Retina (tissue), 1 donor: Measurements from ENCODE around the gene ATG5.

Experiments used
- DNase-seq: peaks from one replicate; pipeline ENCODE4 v3.0.0-alpha.2; 2016

ATG5 gene

GRCh38 chr6:106215608-106216007, 110.0 kb downstream of the ATG5 start:
- no peak for DNase-seq

- DNase-seq = no peak
Observed at GRCh38 chr6:106214531-106214930, 111.0 kb downstream of the ATG5 start.

- no peak for DNase-seq
Observed at GRCh38 chr6:106213660-106214289, 111.8 kb downstream of the ATG5 start.

- DNase-seq = no peak
Observed at GRCh38 chr6:106212576-106212975, 113.0 kb downstream of the ATG5 start.

GRCh38 chr6:106206905-106207304, 118.7 kb downstream of the ATG5 start:
- DNase-seq = no peak

- DNase-seq = no peak
Observed at GRCh38 chr6:106204961-106205360, 120.6 kb downstream of the ATG5 start.

- DNase-seq = no peak
Observed at GRCh38 chr6:106199998-106200397, 125.6 kb downstream of the ATG5 start.

- no peak for DNase-seq
Observed at GRCh38 chr6:106199331-106199730, 126.2 kb downstream of the ATG5 start.

- DNase-seq = no peak
Observed at GRCh38 chr6:106197441-106197840, 128.1 kb downstream of the ATG5 start.

- DNase-seq = no peak
Observed at GRCh38 chr6:106194949-106195921, 130.3 kb downstream of the ATG5 start.

GRCh38 chr6:106192824-106193223, 132.7 kb downstream of the ATG5 start:
- DNase-seq = no peak

GRCh38 chr6:106188104-106188794, 137.3 kb downstream of the ATG5 start:
- no peak for DNase-seq

- DNase-seq = no peak
Observed at GRCh38 chr6:106187424-106187982, 138.1 kb downstream of the ATG5 start.

- DNase-seq = no peak
Observed at GRCh38 chr6:106186714-106187113, 138.8 kb downstream of the ATG5 start.

GRCh38 chr6:106186172-106186571, 139.4 kb downstream of the ATG5 start:
- DNase-seq = no peak

- no peak for DNase-seq
Observed at GRCh38 chr6:106185615-106186014, 139.9 kb downstream of the ATG5 start.

- DNase-seq = no peak
Observed at GRCh38 chr6:106184629-106185028, 140.9 kb downstream of the ATG5 start.

GRCh38 chr6:106183430-106183829, 142.1 kb downstream of the ATG5 start:
- no peak for DNase-seq

- DNase-seq = no peak
Observed at GRCh38 chr6:106182455-106182854, 143.1 kb downstream of the ATG5 start.

GRCh38 chr6:106181664-106182418, 143.7 kb downstream of the ATG5 start:
- DNase-seq = no peak

GRCh38 chr6:106180208-106180607, 145.4 kb downstream of the ATG5 start:
- DNase-seq = no peak

- DNase-seq = no peak
Observed at GRCh38 chr6:106178900-106179299, 146.7 kb downstream of the ATG5 start.
